Measurements from ENCODE around the gene SLC6A7.

- TF ChIP-seq EP300 (IDR thresholded peaks at IDR 0.05) (no peak), CTCF (IDR thresholded peaks at IDR 0.05) (peak; percentile 71 to 95 (median 92)), POLR2AphosphoS5 (IDR thresholded peaks at IDR 0.05) (no peak), POLR2A (IDR thresholded peaks at IDR 0.05) (no peak)
These were observed 28.4 kb upstream of the SLC6A7 start for GRCh38 chr5:150161242-150162141.

Measured in sigmoid colon (tissue), 4 donors.